H7 (cell line): Measurements from ENCODE around the gene SYT2. TPM values are rescaled to one million over a fixed set of nuclear protein-coding genes. Genes with fewer than 3 reads are reported as not detected.
"Not testable (repeated sequence)": the region's sequence is repeated elsewhere in the genome, so short reads cannot be mapped to it uniquely, and the experiment has no call there.

ENCODE experiments used
- DNase-seq: peaks from one replicate; pipeline ENCODE4 v3.0.0; 2012
- H3K27me3 ChIP-seq: 2 replicates; pipeline ENCODE4 v1.6.0; 2011; ENCODE audit warnings: mild to moderate bottlenecking, low read length; ENCODE audit not compliant: control insufficient read depth, insufficient read depth
- H3K36me3 ChIP-seq: replicated peaks from 2 replicates; pipeline ENCODE4 v1.5.1; 2011; ENCODE audit warnings: low read length; ENCODE audit not compliant: control insufficient read depth, insufficient read depth
- H3K4me3 ChIP-seq: 2 replicates; pipeline ENCODE4 v1.5.1; 2011; ENCODE audit warnings: low read depth, mild to moderate bottlenecking, control low read depth, low read length, moderate library complexity; ENCODE audit not compliant: insufficient read depth
- total RNA-seq: library from RNA; depleted of rRNA; stranded (reverse); fragments of >200 nt; shearing (Covaris generic); gene quantifications from 2 replicates; pipeline ENCODE4 v1.2.3, GENCODE V29; 2014

SYT2 gene
- total RNA-seq, 1 experiment from 2014 or later, result 3.6 TPM

DNA sequence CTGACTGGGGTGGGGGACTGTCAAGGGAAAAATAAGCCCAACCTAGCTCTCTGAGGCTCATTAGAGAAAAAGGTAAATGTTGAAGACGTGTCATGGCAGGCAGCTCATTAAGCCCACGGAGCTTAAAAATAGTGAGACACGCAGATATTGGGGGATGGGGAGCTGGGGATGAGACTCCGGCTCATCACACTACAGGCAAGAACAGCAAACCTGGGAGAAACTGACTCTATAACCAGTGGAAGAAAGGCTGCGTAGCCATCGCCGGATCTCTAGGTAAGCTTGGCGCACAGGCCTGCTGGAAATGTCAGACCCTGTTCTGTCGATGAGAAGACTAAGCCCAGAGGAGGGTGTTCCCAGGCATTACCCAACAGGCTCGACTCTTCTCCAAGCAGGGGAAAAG, 78.0 kb downstream of the SYT2 start:
- DNase-seq, result no peak
- Histone ChIP-seq H3K36me3 (no peaks in the 10 kb centered on the region), H3K27me3 (no peaks in the 10 kb centered on the region), H3K4me3 (no peak overlapping the region)

GRCh38 chr1:202631076-202631923, 79.0 kb downstream of the SYT2 start:
- DNase-seq, result no peak
- Histone ChIP-seq H3K27me3 (no peaks in the 10 kb centered on the region), H3K4me3 (no peak overlapping the region), H3K36me3 (no peaks in the 10 kb centered on the region)

DNA sequence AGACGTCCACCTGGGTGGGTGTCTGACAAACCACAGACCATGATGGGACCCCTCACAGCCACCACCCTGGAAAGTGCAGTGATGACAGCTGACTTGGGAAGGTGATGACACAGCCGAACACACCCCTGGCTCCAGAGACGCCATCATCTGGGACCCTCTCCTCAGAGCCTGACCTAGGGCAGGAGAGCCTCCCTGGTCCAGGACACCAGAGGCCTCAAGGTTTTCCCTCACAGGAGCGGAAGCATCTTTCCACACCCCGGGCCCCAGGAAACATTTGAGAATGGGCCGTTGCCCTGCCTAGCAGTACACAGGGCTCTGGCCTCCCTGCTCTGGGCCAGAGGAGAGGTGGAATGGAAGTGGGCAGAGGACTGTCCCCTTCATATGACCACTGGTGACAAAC, 79.7 kb downstream of the SYT2 start:
- Histone ChIP-seq H3K27me3 (no peaks in the 10 kb centered on the region), H3K36me3 (no peaks in the 10 kb centered on the region), H3K4me3 (no peak overlapping the region)
- no peak for DNase-seq

GRCh38 chr1:202630096-202630495, 80.2 kb downstream of the SYT2 start:
- H3K4me3 ChIP-seq, DNase-seq, H3K36me3 ChIP-seq, H3K27me3 ChIP-seq: not testable (repeated sequence)

- H3K4me3 ChIP-seq, H3K27me3 ChIP-seq, H3K36me3 ChIP-seq, DNase-seq: not testable (repeated sequence)
Measured at GRCh38 chr1:202629257-202629811, 80.9 kb downstream of the SYT2 start.

DNA sequence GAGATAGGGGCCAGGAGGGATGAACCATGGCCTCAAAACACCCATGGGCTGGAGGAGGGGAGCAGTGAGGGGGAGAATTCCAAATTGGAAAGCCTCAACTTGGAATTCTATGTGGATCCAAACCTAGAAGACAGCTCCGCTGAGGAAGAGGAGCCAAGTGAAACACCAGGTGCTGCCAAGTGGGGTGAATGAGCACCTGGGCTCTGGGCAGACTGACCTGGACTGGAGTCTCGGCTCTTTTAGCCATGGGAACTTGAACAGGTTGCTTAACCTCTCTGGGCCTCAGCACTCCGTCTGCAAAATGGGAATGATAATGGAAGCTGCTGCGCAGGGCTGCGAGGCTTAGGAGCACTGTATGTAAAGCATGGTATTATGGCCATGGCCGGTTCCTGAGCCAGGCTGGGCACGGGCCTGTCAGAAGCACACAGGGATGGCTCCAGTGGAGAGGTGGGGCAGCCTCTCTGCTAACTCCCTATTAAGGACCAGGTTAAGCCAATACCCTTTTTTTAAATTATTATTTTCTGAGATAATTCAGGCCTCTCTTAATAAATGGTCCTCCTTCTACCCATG, 81.5 kb downstream of the SYT2 start:
- no peaks in the 10 kb centered on the region for H3K36me3 ChIP-seq
- no peaks in the 10 kb centered on the region for H3K27me3 ChIP-seq
- no peak for DNase-seq
- H3K4me3 ChIP-seq, result no peak overlapping the region

DNA sequence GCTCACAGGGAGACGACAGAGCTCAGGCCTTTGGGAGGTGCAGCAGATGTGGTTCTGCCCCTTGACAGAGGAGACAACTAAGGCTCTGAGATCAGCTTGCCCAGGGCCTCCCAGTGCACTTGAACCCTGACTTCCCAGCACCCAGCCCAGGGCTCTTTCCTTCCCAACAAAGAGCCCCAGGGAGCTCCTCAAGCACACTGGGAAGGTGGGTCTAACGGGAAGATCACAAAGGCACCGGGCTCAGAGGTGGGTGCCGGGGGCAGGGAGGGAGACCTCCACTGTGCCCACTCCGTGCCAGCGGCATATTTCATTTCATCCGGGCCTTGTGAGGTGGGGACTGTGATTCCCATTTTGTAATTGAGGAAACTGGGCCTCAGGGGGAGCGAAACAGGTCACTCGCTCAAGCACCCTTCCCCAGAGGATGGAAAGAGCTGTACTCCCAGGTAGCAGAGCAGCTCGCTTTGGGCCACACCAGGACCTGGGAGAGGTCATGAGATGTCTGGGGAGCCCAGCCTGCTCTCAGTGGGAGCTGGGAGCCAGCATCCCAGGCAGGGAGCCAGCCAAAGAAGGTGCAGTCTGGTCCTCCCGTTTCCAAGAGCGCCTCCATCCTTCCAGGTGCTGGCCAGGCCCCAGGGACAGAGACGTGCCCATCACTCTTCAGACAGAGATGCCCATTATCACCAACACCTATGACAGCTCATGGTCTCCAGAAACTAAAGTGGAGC, 82.3 kb downstream of the SYT2 start:
- no peak for DNase-seq
- Histone ChIP-seq H3K27me3 (no peaks in the 10 kb centered on the region), H3K4me3 (no peak overlapping the region), H3K36me3 (no peaks in the 10 kb centered on the region)

DNA sequence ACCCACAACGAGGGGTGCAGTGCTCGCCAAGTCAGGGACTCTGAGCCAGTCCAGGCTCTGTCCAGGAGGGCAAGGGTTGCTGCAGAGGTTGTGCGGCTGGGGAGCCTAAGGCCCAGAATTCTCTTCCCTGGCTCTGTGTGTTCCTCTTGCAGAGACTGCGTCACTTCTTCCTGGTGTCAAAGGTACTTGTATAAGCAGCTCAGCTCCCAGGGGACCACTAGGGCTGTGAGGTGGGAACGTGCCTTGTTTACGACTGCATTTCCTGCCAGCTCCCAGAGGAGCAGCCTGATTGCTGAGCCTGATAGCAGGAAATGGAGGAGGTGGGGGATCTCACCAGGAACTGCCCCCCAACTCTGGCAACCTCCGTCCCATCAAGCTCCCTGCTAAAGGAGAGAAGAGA, 83.2 kb downstream of the SYT2 start:
- not testable (repeated sequence) for DNase-seq, H3K4me3 ChIP-seq, H3K36me3 ChIP-seq, H3K27me3 ChIP-seq

DNA sequence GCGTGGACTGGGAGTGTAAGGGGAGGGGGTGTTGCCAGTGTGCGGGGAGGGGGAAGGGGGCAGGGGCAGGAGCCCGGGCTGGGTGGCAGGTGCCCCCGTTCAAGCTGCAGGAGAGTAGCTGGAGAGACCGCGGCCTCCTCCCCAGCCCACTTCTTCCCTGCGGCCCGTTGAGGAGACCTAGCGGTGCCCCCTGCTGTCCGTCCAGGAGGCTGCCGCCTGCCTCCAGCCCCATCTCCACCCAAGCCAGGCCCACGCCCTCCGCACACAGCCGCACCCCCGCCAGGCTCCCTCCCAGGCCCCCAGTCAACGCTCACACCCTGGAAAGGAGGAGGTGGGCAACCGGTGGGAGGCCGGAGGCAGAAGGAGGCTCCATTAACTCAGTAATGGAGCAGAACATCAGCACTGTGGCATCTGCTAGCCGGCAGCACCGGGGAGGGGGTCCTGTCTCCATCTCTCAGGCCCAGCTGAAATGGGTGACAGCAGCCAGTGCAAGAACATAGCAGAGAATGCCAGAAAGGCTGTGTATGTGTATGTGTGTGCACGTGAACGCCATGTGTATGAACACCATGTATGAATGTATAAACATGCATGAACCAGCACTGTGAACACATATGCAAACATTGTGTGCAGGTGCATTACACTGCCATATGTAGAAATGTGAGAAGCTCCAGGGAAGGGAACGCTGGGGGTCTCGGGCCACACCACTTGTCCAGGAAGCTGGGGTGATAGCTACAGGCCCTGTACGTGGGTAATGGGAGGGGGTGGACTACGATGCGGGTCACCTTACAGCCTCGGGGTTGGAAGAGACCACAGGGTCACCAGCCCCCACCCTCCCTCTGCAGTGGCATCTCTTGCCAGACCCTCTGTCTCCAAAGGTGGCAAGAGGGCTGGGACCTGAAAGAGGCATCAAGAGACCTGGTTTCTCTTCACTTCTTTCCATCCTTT, 84.6 kb downstream of the SYT2 start:
- Histone ChIP-seq H3K4me3 (no peak overlapping the region), H3K36me3 (no peaks in the 10 kb centered on the region), H3K27me3 (no peaks in the 10 kb centered on the region)
- peak; percentile 95 for DNase-seq

DNA sequence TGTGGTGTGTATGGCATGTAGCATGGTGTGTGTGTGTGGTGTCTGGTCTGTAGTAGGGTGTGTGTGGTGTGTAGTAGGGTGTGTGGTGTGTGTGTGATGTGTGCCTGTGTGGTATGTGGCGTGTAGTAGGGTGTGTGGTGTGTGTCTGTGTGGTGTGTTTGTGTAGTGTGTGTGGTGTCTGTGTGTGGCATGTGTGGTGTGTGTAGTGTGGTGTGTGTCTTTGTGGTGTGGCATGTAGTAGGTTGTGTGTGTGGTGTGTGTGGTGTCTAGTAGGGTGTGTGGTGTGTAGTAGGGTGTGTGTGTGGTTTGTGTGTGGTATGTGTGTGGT, 85.5 kb downstream of the SYT2 start:
- Histone ChIP-seq H3K4me3 (no peak overlapping the region), H3K27me3 (no peaks in the 10 kb centered on the region), H3K36me3 (no peaks in the 10 kb centered on the region)
- peak; percentile 34 for DNase-seq

DNA sequence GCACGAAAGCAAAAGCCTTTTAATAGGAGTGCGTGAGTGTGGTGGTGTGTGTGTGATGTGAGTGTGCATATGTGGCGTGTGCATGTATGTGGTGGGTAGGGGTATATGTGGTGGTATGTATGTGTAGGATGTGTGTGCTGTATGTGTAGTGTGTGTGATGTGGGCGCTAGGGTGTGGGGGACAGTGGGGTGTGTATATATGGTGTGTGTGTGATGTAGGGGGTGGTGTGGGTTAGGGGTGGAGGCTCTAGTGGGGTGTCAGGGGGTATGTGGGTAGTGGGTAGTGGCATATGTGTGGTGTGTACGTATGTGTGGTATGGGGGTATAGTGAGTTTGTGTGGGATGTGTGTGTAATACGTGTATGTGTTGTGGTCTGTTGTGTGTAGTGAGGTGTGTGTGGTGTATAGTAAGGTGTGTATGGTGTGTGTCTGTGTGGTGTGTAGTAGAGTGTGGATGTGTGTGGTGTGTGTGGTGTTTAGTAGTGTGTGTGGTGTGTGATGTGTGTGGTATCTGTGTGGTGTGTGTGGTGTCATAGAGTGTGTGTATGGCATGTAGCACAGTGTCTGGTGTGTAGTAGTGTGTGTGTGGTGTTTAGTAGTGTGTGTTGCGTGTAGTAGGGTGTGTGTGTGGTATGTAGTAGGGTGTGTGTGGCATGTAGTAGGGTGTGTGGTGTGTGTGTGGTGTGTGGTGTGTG, 86.0 kb downstream of the SYT2 start:
- H3K4me3 ChIP-seq, result no peak overlapping the region
- DNase-seq, result no peak
- H3K27me3 ChIP-seq, result no peaks in the 10 kb centered on the region
- H3K36me3 ChIP-seq, result no peaks in the 10 kb centered on the region

GRCh38 chr1:202623476-202623875, 86.8 kb downstream of the SYT2 start:
- not testable (repeated sequence) for H3K4me3 ChIP-seq, H3K27me3 ChIP-seq, DNase-seq, H3K36me3 ChIP-seq

GRCh38 chr1:202623075-202623474, 87.2 kb downstream of the SYT2 start:
- H3K27me3 ChIP-seq, result no peaks in the 10 kb centered on the region
- no peaks in the 10 kb centered on the region for H3K36me3 ChIP-seq
- DNase-seq, result peak; percentile 51
- H3K4me3 ChIP-seq, result no peak overlapping the region

DNA sequence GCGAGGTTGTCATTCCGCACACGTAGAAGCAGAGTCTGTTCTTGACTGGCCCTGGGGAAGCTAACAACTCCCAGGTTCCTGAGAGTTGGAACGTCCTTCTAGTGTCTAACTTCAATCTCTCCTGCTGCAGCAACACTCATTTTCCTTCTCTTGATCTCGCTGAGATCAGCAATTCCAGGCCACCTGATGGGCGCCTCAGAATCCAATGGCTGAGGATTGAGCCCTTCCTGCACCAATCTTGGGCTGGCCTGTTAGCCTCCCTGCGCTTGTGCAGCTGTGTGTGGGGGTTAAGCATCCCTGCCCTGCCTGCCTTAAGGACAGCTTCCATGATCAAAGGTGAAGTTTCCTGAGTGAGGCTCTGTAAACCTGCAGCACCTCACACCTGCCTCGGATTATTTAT, 87.9 kb downstream of the SYT2 start:
- Histone ChIP-seq H3K27me3 (no peaks in the 10 kb centered on the region), H3K4me3 (no peak overlapping the region), H3K36me3 (no peaks in the 10 kb centered on the region)
- peak; percentile 40 for DNase-seq
